Adrenal gland (tissue), 12 donors: ENCODE results near the gene LRRC26. TPM values are rescaled to one million over a fixed set of nuclear protein-coding genes. Genes with fewer than 3 reads are reported as not detected.

Source experiments
- DNase-seq, 7 donors: peaks; one replicate each; pipeline ENCODE4 v3.0.0-alpha.2; 2019 to 2020
- H3K27ac ChIP-seq, 5 donors: fragments of 200-600 bp; sonication (generic) in 4 of 5; 1 replicate in 3 of 5; 2 replicates in 2 of 5; pipeline versions ENCODE4 v1.5.1 to v1.8.0; 2016 to 2020; ENCODE audit warnings: mild to moderate bottlenecking in 1 of 5
- H3K27me3 ChIP-seq: fragments of 200-600 bp; 2 replicates; pipeline ENCODE4 v1.8.0; 2021
- H3K36me3 ChIP-seq, 2 donors: fragments of 200-600 bp; replicated peaks in 1 of 2; 1 replicate in 1 of 2; 2 replicates in 1 of 2; pipeline versions ENCODE4 v1.5.1 to v1.8.0; 2018 to 2022
- H3K4me1 ChIP-seq, 2 donors: fragments of 200-600 bp; replicated peaks in 1 of 2; 1 replicate in 1 of 2; 2 replicates in 1 of 2; pipeline versions ENCODE4 v1.5.1 to v1.8.0; 2018 to 2021
- H3K4me3 ChIP-seq, 4 donors: fragments of 200-600 bp; sonication (generic) in 3 of 4; one replicate each; pipeline ENCODE4 v1.5.1; 2016 to 2018
- H3K9me3 ChIP-seq, 3 donors: fragments of 200-600 bp; sonication (generic) in 1 of 3; replicated peaks in 1 of 3; 1 replicate in 2 of 3; 2 replicates in 1 of 3; pipeline versions ENCODE4 v1.5.1 to v1.8.0; 2016 to 2021
- CTCF ChIP-seq, 6 experiments: fragments of 450-650 bp in 4 of 6; fragments of 200-600 bp in 2 of 6; sonication (generic) in 1 of 6; IDR thresholded peaks; 1 replicate in 5 of 6; 2 replicates in 1 of 6; pipeline versions ENCODE4 v1.5.1 to v1.8.0; 2016 to 2021; ENCODE audit warnings: antibody characterized with exemption in 6 of 6, mild to moderate bottlenecking in 2 of 6, moderate library complexity in 1 of 6
- POLR2A ChIP-seq, 2 donors: fragments of 450-650 bp; IDR thresholded peaks; one replicate each; pipeline ENCODE4 v1.6.1; 2017; ENCODE audit warnings: antibody characterized with exemption in 2 of 2, mild to moderate bottlenecking in 2 of 2, moderate library complexity in 1 of 2
- WGBS, 4 donors: extraction: QIAGEN DNeasy Blood & Tissue Kit in 2 of 4; methylation state at CpG; one replicate each; pipeline versions ENCODE4 v1.1.5 to v1.1.7; 2013 to 2017; 5-methylcytosine and 5-hydroxymethylcytosine counted together
- intact Hi-C, 2 donors: fragments of 100-400 bp; cut with DNase I; formaldehyde crosslinking; loops; one replicate each; pipeline versions ENCODE4 v1.14.1 to v1.15.0; 2022 to 2023
- polyA plus RNA-seq, 3 donors: library from polyadenylated mRNA; stranded (reverse); fragments of 200-250 nt in 2 of 3; fragments of 350-450 nt in 1 of 3; fragmentation: Illumina TruSeq in 1 of 3; extraction: RNeasy Lipid Tissue Mini Kit (QIAGEN cat#74804) in 1 of 3; gene quantifications; one replicate each; pipeline ENCODE4 v1.2.3, GENCODE V29; 2013 to 2014
- total RNA-seq, 9 donors: library from RNA; depleted of rRNA in 4 of 9; stranded (reverse); fragments of >200 nt in 4 of 9; fragments of 120-200 nt in 1 of 9; fragmentation: NEBNext Ultra II Directional in 1 of 9; extraction: Animal tissue kit (Norgen Biotek cat#: 25700) in 1 of 9; gene quantifications; one replicate each; pipeline versions ENCODE4 v1.1.0 to v1.2.4, GENCODE V29; 2013 to 2023
- donor health status: healthy with polysubstance abuse.
- donor health status: Bipolar disorder and iron deficiency.
- donor health status: DM: yes; HTN: yes; CAD: no.
- donor health status: DM: no; HTN: no; CAD: no.
- donor health status: DM: no; HTN: no; CAD: no.
- donor health status: DM: yes; HTN: yes; CAD: no.

Gene LRRC26
- total and polyA plus RNA-seq, 12 donors = not detected

DNA sequence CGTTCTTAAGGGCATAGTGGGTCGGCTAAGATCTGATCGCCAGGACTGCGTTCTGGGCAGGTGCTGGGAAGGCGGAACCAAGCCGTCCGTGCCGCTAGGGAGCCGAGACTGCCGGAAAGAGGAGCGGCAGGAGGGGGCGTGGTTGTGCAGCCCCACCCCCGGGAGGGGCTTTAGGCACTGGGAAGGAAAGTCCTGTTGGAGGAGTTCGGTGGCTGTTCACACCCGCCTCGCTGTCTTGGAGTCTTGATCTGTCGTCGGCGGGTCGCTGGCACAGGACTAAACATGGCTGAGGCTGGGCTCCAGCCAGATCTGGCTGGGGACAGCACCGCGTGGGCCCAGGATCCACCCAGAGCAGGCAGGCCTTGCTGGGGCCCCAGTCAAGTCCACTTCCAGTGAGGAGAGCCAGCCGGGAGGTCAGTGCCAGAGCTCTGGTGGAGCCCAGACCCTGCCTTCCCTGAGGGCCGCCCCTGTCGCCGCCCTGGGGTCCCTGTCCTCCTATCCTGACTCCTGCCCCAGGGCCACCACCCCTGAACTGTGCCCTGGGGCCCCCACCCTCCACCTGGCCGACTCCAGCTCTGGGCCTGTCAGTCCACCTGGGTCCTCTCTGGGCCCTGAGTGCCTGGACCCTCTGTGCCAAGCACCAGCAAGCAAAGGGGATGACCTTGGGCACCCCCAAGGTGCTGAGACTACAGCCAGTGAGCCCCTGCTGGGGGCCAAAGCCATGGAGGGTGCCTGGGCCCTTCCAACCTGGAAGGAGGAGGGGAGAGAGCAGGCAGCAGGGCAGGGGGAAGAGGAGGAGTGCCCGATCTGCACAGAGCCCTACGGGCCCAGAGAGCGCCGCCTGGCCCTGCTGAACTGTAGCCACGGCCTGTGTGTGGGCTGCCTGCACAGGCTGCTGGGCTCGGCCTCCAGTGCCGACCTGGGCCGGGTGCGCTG is 47.7 kb upstream of the LRRC26 start:
- intact Hi-C loops = no loop called here
- H3K4me1 ChIP-seq = peaks cover 23 to 24% of the 10 kb centered on the region in 2 donors
- no peaks in the 10 kb centered on the region for H3K27me3 ChIP-seq
- WGBS, 4 donors = 27 to 59% (median 50%) methylated on average over 11 to 36 of the region's 36 CpGs
- TF ChIP-seq POLR2A (IDR thresholded peaks at IDR 0.05) = peak in 1 of 2 donors; percentile 81
- peak in 2 of 6 experiments; percentile 4 to 17 for TF ChIP-seq CTCF (IDR thresholded peaks at IDR 0.05)
- H3K4me3 ChIP-seq = peak overlapping the region in 2 of 4 donors; percentile 33 to 59
- H3K36me3 ChIP-seq = no peaks in the 10 kb centered on the region
- DNase-seq = peak; percentile 83 to 95 (median 92)
- peak overlapping the region; percentile 58 to 82 (median 69) for H3K27ac ChIP-seq
- no peaks in the 10 kb centered on the region for H3K9me3 ChIP-seq

GRCh38 chr9:137216188-137216965 is 46.5 kb upstream of the LRRC26 start:
- H3K36me3 ChIP-seq = no peaks in the 10 kb centered on the region
- TF ChIP-seq CTCF (IDR thresholded peaks at IDR 0.05) (no peak), POLR2A (IDR thresholded peaks at IDR 0.05) (no peak)
- intact Hi-C loops = no loop called here
- H3K27ac ChIP-seq = peak overlapping the region in 1 of 5 donors; percentile 82
- WGBS, 4 donors = 93 to 100% (median 96%) methylated on average over 3 to 30 of the region's 30 CpGs
- H3K9me3 ChIP-seq = no peaks in the 10 kb centered on the region
- no peak for DNase-seq
- H3K4me3 ChIP-seq = no peak overlapping the region
- H3K4me1 ChIP-seq = peaks cover 18% of the 10 kb centered on the region in 2 donors
- H3K27me3 ChIP-seq = no peaks in the 10 kb centered on the region

DNA sequence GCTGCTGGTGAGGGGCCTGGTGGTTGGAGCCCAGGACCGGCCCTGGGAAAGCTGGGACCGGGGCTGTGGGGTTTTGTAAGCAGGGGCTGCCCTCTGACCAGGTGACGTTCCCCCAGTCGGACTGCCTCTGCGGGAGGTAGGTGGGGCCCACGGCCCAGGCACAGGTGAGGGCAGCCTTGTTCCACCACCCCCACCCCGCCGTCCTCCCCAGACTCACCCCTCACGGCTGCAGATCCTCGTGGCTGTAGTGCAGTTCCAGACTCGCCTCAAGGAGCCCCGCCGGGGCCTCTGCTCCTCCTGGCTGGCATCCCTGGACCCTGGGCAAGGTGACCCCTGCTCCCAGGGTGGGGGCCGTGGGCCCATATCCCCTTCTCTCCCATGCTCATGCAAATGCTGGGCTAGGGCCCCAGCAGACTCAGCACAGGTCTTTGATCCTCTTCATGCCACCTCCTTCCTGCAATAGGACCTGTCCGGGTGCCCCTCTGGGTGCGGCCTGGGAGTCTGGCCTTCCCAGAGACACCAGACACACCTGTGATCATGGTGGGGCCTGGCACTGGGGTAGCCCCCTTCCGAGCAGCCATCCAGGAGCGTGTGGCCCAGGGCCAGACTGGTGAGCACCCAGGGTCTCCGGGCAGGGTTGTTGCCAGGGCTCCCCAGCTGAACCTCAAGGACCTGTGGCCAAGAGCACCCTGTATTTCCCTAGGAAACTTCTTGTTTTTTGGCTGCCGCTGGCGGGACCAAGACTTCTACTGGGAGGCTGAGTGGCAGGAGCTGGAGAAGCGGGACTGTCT is 45.5 kb upstream of the LRRC26 start:
- Histone ChIP-seq H3K27me3 (no peaks in the 10 kb centered on the region), H3K9me3 (no peaks in the 10 kb centered on the region), H3K4me1 (peaks cover 17 to 18% of the 10 kb centered on the region in 2 donors), H3K4me3 (no peak overlapping the region), H3K36me3 (no peaks in the 10 kb centered on the region), H3K27ac (no peak overlapping the region)
- TF ChIP-seq POLR2A (IDR thresholded peaks at IDR 0.05) (no peak), CTCF (IDR thresholded peaks at IDR 0.05) (no peak)
- WGBS, 4 donors = 90 to 94% (median 92%) methylated on average over 14 to 22 of the region's 22 CpGs
- intact Hi-C loops = no loop called here
- DNase-seq = no peak
